Tibial nerve (tissue), 4 donors: Measurements from ENCODE around the gene LSAMP. TPM values are rescaled to one million over a fixed set of nuclear protein-coding genes. Genes with fewer than 3 reads are reported as not detected.

Experiments used
- DNase-seq, 2 donors: peaks; one replicate each; pipeline ENCODE4 v3.0.0-alpha.2; 2019; ENCODE audit warnings: low spot score in 2 of 2
- H3K27ac ChIP-seq, 4 donors: fragments of 200-600 bp; sonication (generic) in 3 of 4; one replicate each; pipeline ENCODE4 v1.5.1; 2017 to 2019; ENCODE audit warnings: mild to moderate bottlenecking in 1 of 4
- H3K27me3 ChIP-seq, 2 donors: fragments of 200-600 bp; sonication (generic) in 1 of 2; one replicate each; pipeline versions ENCODE4 v1.5.1 to v1.6.0; 2017 to 2019
- H3K36me3 ChIP-seq, 3 donors: fragments of 200-600 bp; sonication (generic); one replicate each; pipeline ENCODE4 v1.5.1; 2018 to 2019
- H3K4me1 ChIP-seq, 4 donors: fragments of 200-600 bp; sonication (generic) in 3 of 4; one replicate each; pipeline ENCODE4 v1.5.1; 2017 to 2019
- H3K4me3 ChIP-seq, 4 donors: fragments of 200-600 bp; sonication (generic) in 3 of 4; one replicate each; pipeline ENCODE4 v1.5.1; 2017 to 2019; ENCODE audit warnings: mild to moderate bottlenecking in 1 of 4, moderate library complexity in 1 of 4
- H3K9me3 ChIP-seq, 4 donors: fragments of 200-600 bp; sonication (generic) in 3 of 4; one replicate each; pipeline ENCODE4 v1.5.1; 2017 to 2019
- CTCF ChIP-seq, 5 experiments: fragments of 200-600 bp in 3 of 5; fragments of 450-650 bp in 2 of 5; sonication (generic) in 3 of 5; IDR thresholded peaks; one replicate each; pipeline ENCODE4 v1.5.1; 2016 to 2019; ENCODE audit warnings: antibody characterized with exemption in 5 of 5, mild to moderate bottlenecking in 3 of 5, moderate library complexity in 2 of 5
- EP300 ChIP-seq, 2 donors: sonication (generic); formaldehyde crosslinking; IDR thresholded peaks; one replicate each; pipeline ENCODE4 v1.6.1; 2017; ENCODE audit warnings: antibody characterized with exemption in 2 of 2, mild to moderate bottlenecking in 1 of 2
- POLR2A ChIP-seq, 2 donors: fragments of 450-650 bp; IDR thresholded peaks; one replicate each; pipeline ENCODE4 v1.6.1; 2017; ENCODE audit warnings: antibody characterized with exemption in 2 of 2, mild to moderate bottlenecking in 2 of 2, moderate library complexity in 2 of 2
- WGBS, 2 donors: methylation state at CpG; one replicate each; pipeline ENCODE4 v1.1.5; 2018; 5-methylcytosine and 5-hydroxymethylcytosine counted together
- total RNA-seq, 4 donors: library from RNA; depleted of rRNA; stranded (reverse); fragments of >200 nt; gene quantifications; one replicate each; pipeline ENCODE4 v1.1.0, GENCODE V29; 2016

Gene LSAMP
- total RNA-seq, 4 donors from 2014 or later, result 3.6 to 6.1 (median 4.2) TPM

DNA sequence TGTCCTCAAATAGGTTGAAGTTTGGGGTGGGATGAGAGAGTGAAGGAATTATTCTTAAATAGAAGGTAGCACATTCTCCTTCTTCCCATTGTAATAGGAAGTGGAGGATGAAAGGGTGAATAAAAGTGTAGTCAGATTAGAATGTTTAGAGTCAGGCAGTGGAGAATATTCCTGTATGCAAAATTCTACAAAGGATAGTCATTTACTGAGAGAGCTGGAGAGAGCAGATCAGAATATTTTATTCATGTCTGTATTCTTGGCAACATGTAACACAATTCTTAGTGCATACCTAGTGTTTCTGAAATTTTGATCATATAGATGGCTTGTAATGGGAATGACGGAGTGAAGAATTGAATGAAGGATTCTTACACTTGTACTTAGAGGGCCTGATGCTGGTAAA, 139.1 kb downstream of the LSAMP start:
- Histone ChIP-seq H3K36me3 (no peaks in the 10 kb centered on the region), H3K4me3 (no peak overlapping the region), H3K9me3 (no peaks in the 10 kb centered on the region), H3K4me1 (no peaks in the 10 kb centered on the region), H3K27me3 (no peaks in the 10 kb centered on the region), H3K27ac (no peak overlapping the region)
- TF ChIP-seq CTCF (IDR thresholded peaks at IDR 0.05), result no peak
- no peak for TF ChIP-seq POLR2A (IDR thresholded peaks at IDR 0.05)
- 91 to 93% methylated on average over 1 of the region's 1 CpG for WGBS, 2 donors
- no peak for DNase-seq

- 52 to 61% methylated on average over 4 of the region's 4 CpGs for WGBS, 2 donors
- Histone ChIP-seq H3K27me3 (no peaks in the 10 kb centered on the region), H3K27ac (no peak overlapping the region), H3K4me1 (no peaks in the 10 kb centered on the region), H3K36me3 (no peaks in the 10 kb centered on the region), H3K4me3 (no peak overlapping the region), H3K9me3 (no peaks in the 10 kb centered on the region)
- no peak for DNase-seq
- TF ChIP-seq EP300 (IDR thresholded peaks at IDR 0.05), result no peak
- TF ChIP-seq POLR2A (IDR thresholded peaks at IDR 0.05), result no peak
- no peak for TF ChIP-seq CTCF (IDR thresholded peaks at IDR 0.05)
These were observed 143.1 kb downstream of the LSAMP start for GRCh38 chr3:116302087-116302747.

- H3K9me3 ChIP-seq, result no peaks in the 10 kb centered on the region
- H3K4me3 ChIP-seq, result no peak overlapping the region
- H3K27ac ChIP-seq, result no peak overlapping the region
- 73 to 80% methylated on average over 1 of the region's 1 CpG for WGBS, 2 donors
- H3K36me3 ChIP-seq, result no peaks in the 10 kb centered on the region
- no peaks in the 10 kb centered on the region for H3K27me3 ChIP-seq
- TF ChIP-seq POLR2A (IDR thresholded peaks at IDR 0.05), result no peak
- no peak for TF ChIP-seq CTCF (IDR thresholded peaks at IDR 0.05)
- no peak for TF ChIP-seq EP300 (IDR thresholded peaks at IDR 0.05)
- no peaks in the 10 kb centered on the region for H3K4me1 ChIP-seq
- DNase-seq, result no peak
These were observed 143.9 kb downstream of the LSAMP start for GRCh38 chr3:116301422-116301821.

DNA sequence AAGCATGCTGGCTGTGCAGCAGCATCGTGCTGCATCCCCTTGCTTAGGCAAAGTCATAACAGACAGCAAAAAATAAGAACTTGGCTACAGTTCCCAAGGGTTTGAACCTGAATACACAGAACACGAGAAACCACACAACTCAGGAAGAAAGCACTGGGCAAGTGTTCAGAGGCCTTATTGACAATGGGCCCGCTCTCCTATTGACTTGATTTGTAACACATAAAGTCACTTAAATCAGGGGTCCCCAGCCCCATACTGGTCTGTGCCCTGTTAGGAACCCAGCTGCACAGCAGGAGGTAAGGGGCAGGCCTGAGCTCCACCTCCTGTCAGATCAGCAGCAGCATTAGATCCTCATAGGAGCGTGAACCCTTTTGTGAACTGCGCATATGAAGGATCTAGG, 145.1 kb downstream of the LSAMP start:
- 85 to 89% methylated on average over 5 of the region's 5 CpGs for WGBS, 2 donors

More for the DNA sequence above, 145.1 kb downstream of the LSAMP start:
- no peak for DNase-seq
- Histone ChIP-seq H3K27me3 (no peaks in the 10 kb centered on the region), H3K36me3 (no peaks in the 10 kb centered on the region), H3K4me3 (no peak overlapping the region), H3K27ac (no peak overlapping the region), H3K4me1 (no peaks in the 10 kb centered on the region), H3K9me3 (no peaks in the 10 kb centered on the region)
- TF ChIP-seq POLR2A (IDR thresholded peaks at IDR 0.05), result no peak
- no peak for TF ChIP-seq CTCF (IDR thresholded peaks at IDR 0.05)
- TF ChIP-seq EP300 (IDR thresholded peaks at IDR 0.05), result no peak
